OCI-LY3 (cell line): ENCODE results near the gene MMGT1.

ENCODE experiments used
- H2AFZ ChIP-seq: fragments of 200-600, 300-600 bp; shearing (Covaris generic); 2 replicates; pipeline ENCODE4 v1.6.0; 2014; ENCODE audit warnings: antibody characterized with exemption, low read depth, low read length
- H3K27ac ChIP-seq: fragments of 200-600, 300-600 bp; sonication (generic); 2 replicates; pipeline ENCODE4 v1.5.1; 2014; ENCODE audit warnings: mild to moderate bottlenecking, low read length, moderate library complexity, mixed read lengths
- H3K27me3 ChIP-seq: fragments of 200-600, 300-600 bp; sonication (generic); 2 replicates; pipeline ENCODE4 v1.6.1; 2014; ENCODE audit warnings: low read depth, low read length, mixed read lengths
- H3K36me3 ChIP-seq: fragments of 200-600, 300-600 bp; sonication (generic); replicated peaks from 2 replicates; pipeline ENCODE3; 2014; ENCODE audit warnings: low read depth, low read length, mixed read lengths
- H3K4me1 ChIP-seq: fragments of 300-600, 200-600 bp; sonication (generic); 2 replicates; pipeline ENCODE4 v1.6.1; 2014; ENCODE audit warnings: low read length, mixed read lengths
- H3K4me2 ChIP-seq: fragments of 200-600, 300-600 bp; sonication (generic); 2 replicates; pipeline ENCODE4 v1.6.1; 2014; ENCODE audit warnings: low read length, mixed read lengths
- H3K4me3 ChIP-seq: fragments of 300-600, 200-600 bp; sonication (generic); 2 replicates; pipeline ENCODE4 v1.5.1; 2014; ENCODE audit warnings: antibody characterized with exemption, mild to moderate bottlenecking, low read length, moderate library complexity
- H3K79me2 ChIP-seq: fragments of 300-600, 200-600 bp; shearing (Covaris generic); 2 replicates; pipeline ENCODE4 v1.6.1; 2014; ENCODE audit warnings: mild to moderate bottlenecking, low read length, mixed read lengths
- H3K9ac ChIP-seq: fragments of 300-600, 200-600 bp; shearing (Covaris generic); 2 replicates; pipeline ENCODE4 v1.6.0; 2014; ENCODE audit warnings: mild to moderate bottlenecking, low read length, moderate library complexity
- H3K9me3 ChIP-seq: fragments of 200-600, 300-600 bp; shearing (Covaris generic); 2 replicates; pipeline ENCODE4 v1.6.1; 2014; ENCODE audit warnings: low read length, mixed read lengths; ENCODE audit not compliant: insufficient read depth
- H4K20me1 ChIP-seq: fragments of 200-600, 300-600 bp; sonication (generic); 2 replicates; pipeline ENCODE4 v1.6.1; 2016; ENCODE audit warnings: low read length, mixed read lengths; ENCODE audit not compliant: insufficient read depth
- CTCF ChIP-seq: fragments of 200-600, 300-600 bp; sonication (generic); IDR thresholded peaks from 2 replicates; pipeline ENCODE4 v1.5.1; 2014; ENCODE audit warnings: antibody characterized with exemption, low read length, low read depth
- EZH2phosphoT487 ChIP-seq: fragments of 200-600 bp; shearing (Covaris generic); IDR thresholded peaks from 2 replicates; pipeline ENCODE4 v1.6.1; 2018; ENCODE audit warnings: antibody characterized with exemption, mixed run types, low read depth

MMGT1 gene

GRCh38 chrX:136016881-136017280 is 43.1 kb upstream of the MMGT1 start:
- Histone ChIP-seq H3K36me3 (no peaks in the 10 kb centered on the region), H3K9me3 (no peaks in the 10 kb centered on the region), H3K9ac (no peak overlapping the region), H4K20me1 (no peaks in the 10 kb centered on the region), H3K4me3 (no peak overlapping the region), H3K79me2 (no peaks in the 10 kb centered on the region), H3K27ac (no peak overlapping the region), H3K27me3 (no peaks in the 10 kb centered on the region), H2AFZ (no peak overlapping the region), H3K4me2 (no peak overlapping the region), H3K4me1 (peaks cover 9% of the 10 kb centered on the region)
- TF ChIP-seq EZH2phosphoT487 (no peak), CTCF (no peak)

- no peaks in the 10 kb centered on the region for H3K27me3 ChIP-seq
- H3K79me2 ChIP-seq, result no peaks in the 10 kb centered on the region
- H3K9ac ChIP-seq, result no peak overlapping the region
- H3K4me3 ChIP-seq, result no peak overlapping the region
- no peak for TF ChIP-seq CTCF
- TF ChIP-seq EZH2phosphoT487, result no peak
- no peaks in the 10 kb centered on the region for H4K20me1 ChIP-seq
- H3K27ac ChIP-seq, result no peak overlapping the region
- H2AFZ ChIP-seq, result no peak overlapping the region
- H3K36me3 ChIP-seq, result no peaks in the 10 kb centered on the region
- H3K9me3 ChIP-seq, result no peaks in the 10 kb centered on the region
- H3K4me2 ChIP-seq, result no peak overlapping the region
- no peaks in the 10 kb centered on the region for H3K4me1 ChIP-seq
Observed at GRCh38 chrX:136015016-136015415, 41.2 kb upstream of the MMGT1 start.

- Histone ChIP-seq H3K4me2 (no peak overlapping the region), H2AFZ (no peak overlapping the region), H3K79me2 (peaks cover 23% of the 10 kb centered on the region), H3K27ac (no peak overlapping the region), H3K4me1 (peaks cover 14% of the 10 kb centered on the region), H4K20me1 (no peaks in the 10 kb centered on the region), H3K27me3 (no peaks in the 10 kb centered on the region), H3K9me3 (no peaks in the 10 kb centered on the region), H3K9ac (no peak overlapping the region), H3K36me3 (no peaks in the 10 kb centered on the region), H3K4me3 (no peak overlapping the region)
- no peak for TF ChIP-seq EZH2phosphoT487
- TF ChIP-seq CTCF, result no peak
Observed at GRCh38 chrX:135988245-135988644, 14.5 kb upstream of the MMGT1 start.

- Histone ChIP-seq H3K36me3 (no peaks in the 10 kb centered on the region), H3K4me1 (peaks cover 14% of the 10 kb centered on the region), H3K9ac (peak overlapping the region; percentile 92), H3K4me2 (peak overlapping the region; percentile 92), H3K27me3 (no peaks in the 10 kb centered on the region), H4K20me1 (no peaks in the 10 kb centered on the region), H3K4me3 (peak overlapping the region; percentile 98), H3K79me2 (peaks cover 23% of the 10 kb centered on the region), H3K27ac (no peak overlapping the region), H2AFZ (no peak overlapping the region; the same call in 1 of the 2 replicates), H3K9me3 (no peaks in the 10 kb centered on the region)
- TF ChIP-seq CTCF, result no peak
- no peak for TF ChIP-seq EZH2phosphoT487
Observed at GRCh38 chrX:135985973-135986310, 12.2 kb upstream of the MMGT1 start.
